Measurements from ENCODE around the gene PSEN2. TPM values are rescaled to one million over a fixed set of nuclear protein-coding genes. Genes with fewer than 3 reads are reported as not detected.

Gene PSEN2
- total RNA-seq, 1 experiment from 2014 or later = 17.4 TPM

GRCh38 chr1:226938903-226939437, 68.6 kb downstream of the PSEN2 start:
- Histone ChIP-seq H3K9me3 (ENCODE audit: control insufficient read depth, low read depth, low read length) (no peaks in the 10 kb centered on the region), H2BK20ac (ENCODE audit: low read depth, low read length, poor library complexity, severe bottlenecking) (no peak overlapping the region), H3K9ac (ENCODE audit: extremely low read depth, insufficient read length, low read length) (peak overlapping the region; percentile 72), H2BK120ac (ENCODE audit: low read depth, low read length, poor library complexity, severe bottlenecking) (no peak overlapping the region), H3K56ac (ENCODE audit: insufficient read length, low read depth, low read length) (no peak overlapping the region), H3K18ac (ENCODE audit: insufficient read length, low read depth, low read length) (peak overlapping the region; percentile 81), H3K27me3 (ENCODE audit: insufficient read depth, low read length) (no peaks in the 10 kb centered on the region), H3K4me1 (ENCODE audit: insufficient read depth, low read length) (peaks cover 5% of the 10 kb centered on the region; the same call in 1 of the 2 replicates), H2BK5ac (ENCODE audit: insufficient read length, low read length) (no peak overlapping the region), H3K79me2 (ENCODE audit: insufficient read depth, low read length) (no peaks in the 10 kb centered on the region), H3K14ac (ENCODE audit: insufficient read depth, low read length) (peak overlapping the region; percentile 89), H3K23me2 (ENCODE audit: insufficient read length, low read depth, low read length, poor library complexity, severe bottlenecking) (peaks cover 11% of the 10 kb centered on the region), H4K91ac (ENCODE audit: insufficient read length, low read depth, low read length) (peak overlapping the region; percentile 30), H2BK12ac (ENCODE audit: insufficient read length, low read depth, low read length) (no peak overlapping the region), H4K8ac (replicated peaks; ENCODE audit: insufficient read length, low read depth, low read length) (no peak overlapping the region), H3K23ac (ENCODE audit: insufficient read length, low read depth, low read length) (no peak overlapping the region), H2BK15ac (ENCODE audit: low read depth, low read length) (no peak overlapping the region), H3K79me1 (ENCODE audit: insufficient read depth, low read depth, low read length, poor library complexity, severe bottlenecking) (no peaks in the 10 kb centered on the region), H4K5ac (ENCODE audit: insufficient read length, low read depth, low read length) (no peak overlapping the region), H3T11ph (ENCODE audit: low read length) (no peak overlapping the region), H2AFZ (ENCODE audit: low read length) (no peak overlapping the region), H4K20me1 (ENCODE audit: control insufficient read depth, insufficient read depth, insufficient read length) (no peaks in the 10 kb centered on the region), H3K4ac (ENCODE audit: low read depth, low read length) (no peak overlapping the region), H3K27ac (ENCODE audit: insufficient read length, low read depth, low read length) (peak overlapping the region; percentile 58), H3K4me2 (ENCODE audit: insufficient read depth, insufficient read length, low read length) (peak overlapping the region; percentile 68), H2AK5ac (ENCODE audit: insufficient read length, low read length) (no peak overlapping the region)
- Mint-ChIP-seq H3K36me3 (ENCODE audit: insufficient read depth in 1 of 3, low read depth in 3 of 3) (peaks cover 6 to 11% (median 11%) of the 10 kb centered on the region in 3 experiments; a peak in 6 of 7 replicates), H3K9me3 (peaks cover 9 to 16% of the 10 kb centered on the region in 2 experiments), H3K4me3 (peak overlapping the region; percentile 79 to 82), H3K4me1 (peaks cover 35 to 39% of the 10 kb centered on the region in 2 experiments), H3K27ac (peak overlapping the region; percentile 32 to 82 (median 74); a peak in 5 of 7 replicates), H3K27me3 (ENCODE audit: low read depth) (peaks cover 9% of the 10 kb centered on the region)
- no peak for TF ChIP-seq CTCF (conservative IDR thresholded peaks at IDR 0.05)
- DNase-seq = no peak
- WGBS (ENCODE audit: extremely low coverage, insufficient read length, low lambda C conversion rate) = no CpG with 5 or more reads among the region's 12 CpGs
